ENCODE measurements around the gene FBN1. TPM values are rescaled to one million over a fixed set of nuclear protein-coding genes. Genes with fewer than 3 reads are reported as not detected.

The FBN1 gene
- total and polyA plus RNA-seq, 2 experiments from 2014 or later = 1.9 to 3.8 TPM

- peaks cover 4% of the 10 kb centered on the region; the same call in 1 of the 3 replicates for H3K4me1 Mint-ChIP-seq
- DNase-seq (ENCODE audit: low spot score) = no peak
- H3K27ac Mint-ChIP-seq = no peak overlapping the region
- TF ChIP-seq CREB1 (CRISPR knock-in tag; IDR thresholded peaks at IDR 0.05; ENCODE audit: low read depth) = no peak
- TF ChIP-seq NANOG (IDR thresholded peaks at IDR 0.05; ENCODE audit: borderline replicate concordance) = no peak
- no peak for TF ChIP-seq POLR2AphosphoS5 (IDR thresholded peaks at IDR 0.05; ENCODE audit: low read depth)
- TF ChIP-seq ZNF462 (CRISPR knock-in tag; IDR thresholded peaks at IDR 0.05) = no peak
- no peak for TF ChIP-seq ETS1 (IDR thresholded peaks at IDR 0.05)
- TF ChIP-seq REST (IDR thresholded peaks at IDR 0.05; ENCODE audit: unreplicated experiment) = no peak
- no peak for TF ChIP-seq EZH2phosphoT487 (IDR thresholded peaks at IDR 0.05; ENCODE audit: unreplicated experiment)
- TF ChIP-seq STAT1 (IDR thresholded peaks at IDR 0.05; ENCODE audit: unreplicated experiment) = no peak
- TF ChIP-seq JUNB (IDR thresholded peaks at IDR 0.05; ENCODE audit: unreplicated experiment) = no peak
- TF ChIP-seq ZNF331 (CRISPR knock-in tag; IDR thresholded peaks at IDR 0.05; ENCODE audit: low read depth) = no peak
- TF ChIP-seq EZH2 (IDR thresholded peaks at IDR 0.05; ENCODE audit: low read depth, unreplicated experiment) = no peak
- no peak for TF ChIP-seq ZNF114 (CRISPR knock-in tag; IDR thresholded peaks at IDR 0.05)
- no peak for TF ChIP-seq CTCF (conservative IDR thresholded peaks at IDR 0.05; ENCODE audit: low read depth in 2 of 2)
- H3K36me3 ChIP-seq (ENCODE audit: insufficient read depth) = no peaks in the 10 kb centered on the region
- no peaks in the 10 kb centered on the region for H3K4me1 ChIP-seq (ENCODE audit: insufficient read depth)
- H3K9me2 ChIP-seq (ENCODE audit: insufficient read depth) = no peaks in the 10 kb centered on the region
- H3K9me3 Mint-ChIP-seq = no peaks in the 10 kb centered on the region
- H3K4me3 ChIP-seq = no peak overlapping the region
- H3K4me3 Mint-ChIP-seq = no peak overlapping the region
- no peaks in the 10 kb centered on the region for H3K36me3 Mint-ChIP-seq (ENCODE audit: low read depth)
- no peaks in the 10 kb centered on the region for H3K27me3 Mint-ChIP-seq (ENCODE audit: insufficient read depth, low read depth, poor library complexity)
- no peaks in the 10 kb centered on the region for H3F3A ChIP-seq (replicated peaks; ENCODE audit: low read depth)
- no peak for ATAC-seq
- H3K27me3 ChIP-seq (ENCODE audit: insufficient read depth) = no peaks in the 10 kb centered on the region
- no peaks in the 10 kb centered on the region for H4K20me1 ChIP-seq (replicated peaks; ENCODE audit: insufficient read depth)
- no peak overlapping the region for H3K27ac ChIP-seq (ENCODE audit: low read depth)
- no peak overlapping the region for H2AFZ ChIP-seq
- H3K79me2 ChIP-seq (replicated peaks; ENCODE audit: insufficient read depth) = no peaks in the 10 kb centered on the region
- no peak overlapping the region for H3K4me2 ChIP-seq
These were observed 94.5 kb downstream of the FBN1 start for GRCh38 chr15:48550822-48551525.
